Loucy (cell line): ENCODE measurements around the gene SYPL1.

Source experiments
- CTCF ChIP-seq: fragments of 200-600 bp; sonication (generic); conservative IDR thresholded peaks from 2 replicates; pipeline ENCODE4 v1.5.1; 2014; ENCODE audit warnings: mild to moderate bottlenecking, antibody characterized with exemption, low read length
- EZH2phosphoT487 ChIP-seq: fragments of 200-600 bp; IDR thresholded peaks from 2 replicates; pipeline ENCODE4 v1.6.1; 2018; ENCODE audit warnings: antibody characterized with exemption, mild to moderate bottlenecking, moderate library complexity, borderline replicate concordance

- TF ChIP-seq CTCF (no peak), EZH2phosphoT487 (no peak)
Observed at GRCh38 chr7:106108991-106109390, 3.1 kb downstream of the SYPL1 start.
